Endothelial cell of umbilical vein (primary cell): Measurements from ENCODE around the gene CKS2. TPM values are rescaled to one million over a fixed set of nuclear protein-coding genes. Genes with fewer than 3 reads are reported as not detected.

Source experiments
- BruUV-seq: library from RNA; stranded (reverse); fragments of 400-500 nt; replicated peaks from 2 replicates; lab custom pipeline; 2021; lab: Mats Ljungman, UMichigan
- CTCF ChIA-PET: fragments of 300-600, 350-600 bp; sonication (Branson Sonifier 250); formaldehyde crosslinking; loops from one replicate; lab custom pipeline; 2021; ENCODE audit warnings: antibody characterized with exemption, inconsistent platforms; lab: Charles Lee
- POLR2A ChIA-PET: fragments of 300-600, 350-600 bp; sonication (Branson Sonifier 250); formaldehyde crosslinking; loops from one replicate; lab custom pipeline; 2021; ENCODE audit warnings: antibody characterized with exemption, inconsistent platforms; lab: Charles Lee
- DNase-seq: peaks from one replicate; pipeline ENCODE4 v3.0.0-alpha.2; 2011; ENCODE audit warnings: low read depth, low spot score
- FAIRE-seq: peaks from 2 replicates; lab custom pipeline; 2011; peaks lifted over from hg19 to GRCh38; lab: Jason Lieb, UNC
- H2AFZ ChIP-seq: 2 replicates; pipeline ENCODE4 v1.6.0; 2012; ENCODE audit warnings: low read depth, low read length, control low read depth, inconsistent platforms
- H3K27ac ChIP-seq: 2 replicates; pipeline ENCODE4 v1.5.1; 2011; ENCODE audit warnings: low read depth, mild to moderate bottlenecking, control low read depth, low read length, moderate library complexity; ENCODE audit not compliant: insufficient read depth
- H3K27me3 ChIP-seq, 2 experiments: 2 replicates each; pipeline versions ENCODE4 v1.6.0 to v1.6.1; 2011; ENCODE audit warnings: low read length in 2 of 2, mixed read lengths in 1 of 2; ENCODE audit not compliant: control insufficient read depth in 2 of 2, insufficient read depth in 2 of 2
- H3K36me3 ChIP-seq, 2 experiments: 2 replicates in 1 of 2; 3 replicates in 1 of 2; pipeline ENCODE4 v1.5.1; 2011; ENCODE audit warnings: low read length in 2 of 2, mild to moderate bottlenecking in 1 of 2, moderate library complexity in 1 of 2; ENCODE audit not compliant: control insufficient read depth in 2 of 2, insufficient read depth in 2 of 2; ENCODE audit errors: extremely low read depth in 1 of 2
- H3K4me1 ChIP-seq: 3 replicates; pipeline ENCODE4 v1.5.1; 2011; ENCODE audit warnings: mild to moderate bottlenecking, low read length; ENCODE audit not compliant: control insufficient read depth, insufficient read depth; ENCODE audit errors: extremely low read depth
- H3K4me2 ChIP-seq: 2 replicates; pipeline ENCODE4 v1.6.1; 2011; ENCODE audit warnings: low read length, control low read depth, mixed read lengths; ENCODE audit not compliant: insufficient read depth
- H3K4me3 ChIP-seq, 3 experiments: fragments of 200-600 bp in 1 of 3; sonication (generic), shearing (Covaris generic) in 1 of 3; replicated peaks in 1 of 3; 2 replicates each; pipeline ENCODE4 v1.5.1; 2011 to 2016; ENCODE audit warnings: control low read depth in 3 of 3, low read length in 3 of 3, mild to moderate bottlenecking in 2 of 3, inconsistent platforms in 1 of 3, low read depth in 1 of 3, moderate library complexity in 1 of 3; ENCODE audit not compliant: insufficient read depth in 1 of 3
- H3K79me2 ChIP-seq: 2 replicates; pipeline ENCODE4 v1.6.0; 2012; ENCODE audit warnings: low read length, inconsistent platforms; ENCODE audit not compliant: control insufficient read depth, insufficient read depth
- H3K9ac ChIP-seq: replicated peaks from 2 replicates; pipeline ENCODE3; 2011; ENCODE audit warnings: low read length, control low read depth; ENCODE audit not compliant: insufficient read depth; ENCODE audit errors: extremely low read depth
- H3K9me1 ChIP-seq: replicated peaks from 3 replicates; pipeline ENCODE4 v1.6.0; 2011; ENCODE audit warnings: mild to moderate bottlenecking, low read length; ENCODE audit not compliant: control insufficient read depth, insufficient read depth; ENCODE audit errors: extremely low read depth
- H3K9me3 ChIP-seq: replicated peaks from 2 replicates; pipeline ENCODE4 v1.5.1; 2012; ENCODE audit warnings: low read length, inconsistent platforms; ENCODE audit not compliant: control insufficient read depth, insufficient read depth
- H4K20me1 ChIP-seq: replicated peaks from 2 replicates; pipeline ENCODE3; 2011; ENCODE audit warnings: mild to moderate bottlenecking, low read length; ENCODE audit not compliant: control insufficient read depth, insufficient read depth; ENCODE audit errors: extremely low read depth
- CTCF ChIP-seq, 2 donors: IDR thresholded peaks; 1 replicate in 1 of 2; 2 replicates in 1 of 2; pipeline ENCODE4 v1.5.1; 2011; ENCODE audit warnings: low read length in 2 of 2, mild to moderate bottlenecking in 2 of 2, moderate library complexity in 2 of 2, control low read depth in 1 of 2, inconsistent platforms in 1 of 2, low read depth in 1 of 2; ENCODE audit not compliant: insufficient read depth in 1 of 2; ENCODE audit errors: extremely low read depth in 1 of 2
- EZH2 ChIP-seq: IDR thresholded peaks from 2 replicates; pipeline ENCODE4 v1.6.1; 2012; ENCODE audit warnings: borderline replicate concordance, low read depth, mild to moderate bottlenecking, moderate library complexity, low read length, inconsistent platforms; ENCODE audit not compliant: severe bottlenecking
- FOS ChIP-seq: IDR thresholded peaks from 2 replicates; pipeline ENCODE4 v1.6.1; 2011; ENCODE audit warnings: mild to moderate bottlenecking, low read length, moderate library complexity, borderline replicate concordance; ENCODE audit not compliant: insufficient read depth
- GATA2 ChIP-seq: IDR thresholded peaks from 2 replicates; pipeline ENCODE4 v1.7.0; 2011; ENCODE audit warnings: low read depth, mild to moderate bottlenecking, moderate library complexity, mixed read lengths, low read length; ENCODE audit not compliant: insufficient read length, insufficient read depth
- MAX ChIP-seq: IDR thresholded peaks from 2 replicates; pipeline ENCODE4 v1.6.1; 2011; ENCODE audit not compliant: insufficient read depth, insufficient read length
- POLR2A ChIP-seq: IDR thresholded peaks from 2 replicates; pipeline ENCODE4 v1.6.1; 2012; ENCODE audit warnings: low read depth, mild to moderate bottlenecking, control low read depth, low read length
- dilution Hi-C: fragments of 300-500 bp; cut with MboI; formaldehyde crosslinking; loops from one replicate; pipeline ENCODE4 v1.15.0; 2019; ENCODE audit warnings: low sequenced_read_pairs; ENCODE audit not compliant: extremely low pct_ligation_motif_present
- intact Hi-C: fragments of 100-400 bp; cut with micrococcal nuclease; formaldehyde crosslinking; loops from one replicate; pipeline ENCODE4 v1.10.0; 2022
- polyA plus RNA-seq, 4 experiments: library from polyadenylated mRNA; depleted of rRNA in 3 of 4; stranded (reverse) in 3 of 4; unstranded in 1 of 4; fragments of >200 nt; gene quantifications; 2 replicates each; pipeline versions ENCODE4 v1.2.1 to v1.2.3, GENCODE V29; 2011 to 2012; ENCODE audit warnings: missing spikeins in 1 of 4
- total RNA-seq: library from RNA; stranded (reverse); gene quantifications from 2 replicates; pipeline ENCODE4 v1.2.3, GENCODE V29; 2021

CKS2 gene
- total and polyA plus RNA-seq, 2 donors (not counting 3 experiments of a cell fraction or from before 2014, with no cell fraction given): 153 to 269 TPM

GRCh38 chr9:89358376-89358916, 47.5 kb downstream of the CKS2 start:
- BruUV-seq: no TSS peak
- dilution Hi-C loops: no loop called here
- H3K9ac ChIP-seq: no peak overlapping the region
- no peak overlapping the region for H2AFZ ChIP-seq
- H3K4me2 ChIP-seq: no peak overlapping the region
- no peaks in the 10 kb centered on the region for H4K20me1 ChIP-seq
- peaks cover 7% of the 10 kb centered on the region for H3K4me1 ChIP-seq
- ChIA-PET POLR2A (no interaction called here), CTCF (interaction anchor here (1.9 to 6.5 kb wide), 2 partner anchors 13 to 191 kb away, joined by 6 to 62 read pairs; no protein-coding TSS in a partner anchor)
- H3K36me3 ChIP-seq: peaks cover 9 to 34% of the 10 kb centered on the region in 2 experiments
- DNase-seq (no peak), FAIRE-seq (no peak)
- intact Hi-C loops: no loop called here
- no peak overlapping the region for H3K27ac ChIP-seq
- H3K9me1 ChIP-seq: no peaks in the 10 kb centered on the region
- H3K4me3 ChIP-seq: no peak overlapping the region
- H3K27me3 ChIP-seq: no peaks in the 10 kb centered on the region
- no peaks in the 10 kb centered on the region for H3K79me2 ChIP-seq
- no peaks in the 10 kb centered on the region for H3K9me3 ChIP-seq
- no peak for TF ChIP-seq EZH2
- TF ChIP-seq CTCF (IDR thresholded peaks at IDR 0.05; ENCODE audit: extremely low read depth in 1 of 2, insufficient read depth in 1 of 2, low read depth in 1 of 2, low read length in 2 of 2): no peak
- TF ChIP-seq GATA2: no peak
- no peak for TF ChIP-seq POLR2A
- TF ChIP-seq MAX: no peak
- TF ChIP-seq FOS: no peak
